Sigmoid colon (tissue), 4 donors: Measurements from ENCODE around the gene CFL2.

Experiments
- CTCF ChIP-seq, 4 experiments: fragments of 450-650 bp in 3 of 4; fragments of 200-600 bp in 1 of 4; IDR thresholded peaks; one replicate each; pipeline ENCODE4 v1.5.1; 2016 to 2019; ENCODE audit warnings: antibody characterized with exemption in 4 of 4, mild to moderate bottlenecking in 3 of 4, moderate library complexity in 2 of 4
- EP300 ChIP-seq, 4 donors: sonication (generic); formaldehyde crosslinking; IDR thresholded peaks; one replicate each; pipeline ENCODE4 v1.6.1; 2017; ENCODE audit warnings: antibody characterized with exemption in 4 of 4

- no peak for TF ChIP-seq CTCF (IDR thresholded peaks at IDR 0.05)
- TF ChIP-seq EP300 (IDR thresholded peaks at IDR 0.05): no peak
Measured at GRCh38 chr14:34723867-34724266, 9.5 kb upstream of the CFL2 start.
